ENCODE measurements around the gene CYP2A13.

DNA sequence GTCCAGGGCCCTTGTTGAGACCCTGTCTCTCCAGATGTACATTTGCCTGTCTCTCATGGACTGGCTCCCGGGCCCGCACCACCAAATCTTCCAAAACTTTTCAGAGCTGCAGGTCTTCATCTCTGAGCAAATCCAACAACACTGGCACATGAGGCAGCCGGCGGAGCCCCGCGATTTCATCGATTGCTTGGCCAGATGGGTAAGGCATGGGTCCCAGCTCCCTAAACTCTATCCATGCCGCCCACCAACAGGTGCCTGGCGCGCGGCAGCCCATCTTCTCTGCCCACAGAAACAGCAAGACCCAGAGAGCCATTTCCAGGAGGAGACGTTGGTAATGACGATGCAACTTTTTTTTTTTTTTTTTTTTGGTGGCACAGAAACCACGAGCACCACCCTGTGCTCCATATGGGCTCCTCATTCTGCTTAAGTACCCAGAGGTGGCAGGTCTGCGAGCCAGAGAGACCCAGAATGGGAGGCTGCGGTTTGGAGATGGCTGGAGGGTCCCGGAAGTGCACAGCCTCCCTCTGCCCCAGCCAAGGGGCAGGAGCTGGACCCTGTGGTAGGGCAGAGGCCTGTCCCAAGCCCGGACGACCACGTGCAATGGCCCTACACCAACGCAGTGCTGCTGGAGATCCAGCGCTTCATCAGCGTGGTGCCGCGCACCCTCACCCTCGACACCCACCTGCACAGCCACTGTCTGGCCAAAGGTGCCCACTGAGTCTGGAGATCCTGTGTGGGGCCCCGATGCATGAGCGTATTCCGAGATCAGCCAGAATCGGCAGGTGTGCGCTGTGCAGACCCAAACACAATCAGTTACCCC is 48.6 kb downstream of the CYP2A13 start:
- TF ChIP-seq POLR2AphosphoS5 (IDR thresholded peaks at IDR 0.05; ENCODE audit: low read depth, low read length) (no peak), TAF1 (IDR thresholded peaks at IDR 0.05; ENCODE audit: borderline replicate concordance, low read depth, low read length) (no peak), POLR2A (IDR thresholded peaks at IDR 0.05; ENCODE audit: low read depth, low read length) (no peak)

Data from GM12892 (cell line).